Placental epithelial cell (primary cell): ENCODE results near the gene ST6GAL2. TPM values are rescaled to one million over a fixed set of nuclear protein-coding genes. Genes with fewer than 3 reads are reported as not detected.

Experiments
- total RNA-seq: library from RNA; depleted of rRNA; stranded (reverse); fragments of >200 nt; gene quantifications from 2 replicates; pipeline ENCODE4 v1.2.3, GENCODE V29; 2012

ST6GAL2 gene
- under 0.01 TPM in 2 replicates for total RNA-seq

DNA sequence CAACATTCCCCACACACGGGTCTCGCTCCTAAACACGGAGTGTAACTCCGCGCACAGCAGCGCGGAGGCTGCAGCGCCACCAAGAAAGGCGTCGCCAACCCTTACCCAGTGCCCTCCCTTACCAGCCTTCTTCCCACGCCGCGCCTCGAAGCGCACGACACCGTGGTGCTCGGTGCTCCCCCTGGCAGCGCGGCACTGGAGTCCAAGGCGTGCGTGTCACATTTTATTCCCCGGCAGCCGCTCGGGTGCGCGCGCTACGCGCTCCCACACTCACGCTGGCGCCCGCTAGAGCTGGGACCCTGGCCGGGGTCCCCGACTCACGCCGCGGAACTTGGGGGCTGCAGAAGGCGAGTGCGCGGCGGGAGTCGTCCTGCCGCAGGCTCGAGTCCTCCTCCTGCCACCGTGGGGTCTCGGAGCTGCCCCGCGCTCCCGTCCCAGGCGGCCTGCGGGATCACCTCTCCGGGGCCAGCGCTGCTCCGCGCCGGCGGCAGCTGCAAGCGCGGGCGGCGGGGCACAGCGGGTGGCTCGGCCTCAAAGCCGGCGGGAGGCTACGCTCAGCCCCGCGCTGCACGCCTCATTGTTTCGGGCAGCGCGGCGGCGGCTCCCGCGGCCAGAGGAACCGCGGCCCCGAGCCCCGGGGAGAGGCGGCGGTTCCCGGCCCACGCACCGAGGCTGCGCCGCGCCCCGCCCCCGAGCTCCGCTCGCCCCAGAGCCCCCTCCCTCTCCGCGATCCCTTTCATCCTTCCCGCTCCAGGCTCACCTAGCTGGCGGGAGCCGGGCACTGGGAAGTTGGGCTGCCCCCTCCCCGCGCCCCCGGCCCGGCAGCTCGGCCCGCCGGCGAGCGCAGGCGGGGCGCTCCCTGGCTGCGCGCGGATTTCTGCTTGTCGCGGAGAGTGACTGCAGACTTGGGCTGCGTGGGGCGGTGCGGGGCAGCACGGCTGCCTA is at the start of gene ST6GAL2:
TSS of gene ST6GAL2 (minus strand) at position 197 of the 945 bp plus-strand sequence. CDS start 42,190 bp downstream, outside the sequence.

